HCT116 (cell line): ENCODE data around the gene DNAJC4. TPM values are rescaled to one million over a fixed set of nuclear protein-coding genes. Genes with fewer than 3 reads are reported as not detected.

ENCODE experiments used
- ATAC-seq: fragments of 200-7000 bp; cut with Tn5 transposase; 2 replicates; pipeline ENCODE4 v1.9.1; 2020; ENCODE audit warnings: mild to moderate bottlenecking, moderate library complexity
- BruUV-seq: library from RNA; stranded (reverse); fragments of 400-500 nt; replicated peaks from 2 replicates; lab custom pipeline; 2021; lab: Mats Ljungman, UMichigan
- CTCF ChIA-PET: fragments of 300-600 bp; sonication (Branson Sonifier 250); formaldehyde crosslinking; loops from one replicate; lab custom pipeline; 2021; ENCODE audit warnings: antibody characterized with exemption; lab: Charles Lee
- POLR2A ChIA-PET: fragments of 300-600, 350-600 bp; sonication (Branson Sonifier 250); formaldehyde crosslinking; loops from one replicate; lab custom pipeline; 2021; ENCODE audit warnings: antibody characterized with exemption; lab: Charles Lee
- RAD21 ChIA-PET, 2 experiments: fragments of 300-600 bp; sonication (Branson Sonifier 250); formaldehyde crosslinking; loops; one replicate each; lab custom pipeline; 2023; ENCODE audit warnings: low total read pairs in 2 of 2; ENCODE audit not compliant: uncharacterized antibody in 2 of 2, unreplicated experiment in 2 of 2, low non-redundant PET in 1 of 2; lab: Charles Lee
- DNase-seq: peaks from one replicate; pipeline ENCODE4 v3.0.0-alpha.2; 2010; ENCODE audit warnings: low read depth, low spot score
- H2AFZ ChIP-seq: fragments of 200-600 bp; shearing (Covaris generic), sonication (generic); 2 replicates; pipeline ENCODE4 v1.6.1; 2017; ENCODE audit warnings: low read depth, mixed run types, mixed read lengths, antibody characterized with exemption, low read length; ENCODE audit not compliant: poor library complexity, severe bottlenecking
- H3K27ac ChIP-seq: 2 replicates; pipeline ENCODE4 v1.5.1; 2012; ENCODE audit warnings: low read depth, low read length
- H3K27me3 ChIP-seq: fragments of 200-600 bp; sonication (generic); 2 replicates; pipeline ENCODE4 v1.6.1; 2016; ENCODE audit warnings: mixed run types, low read length, mixed read lengths; ENCODE audit not compliant: insufficient read depth
- H3K36me3 ChIP-seq, 2 experiments: fragments of 200-500 bp in 1 of 2; fragments of 200-600 bp in 1 of 2; sonication (Bioruptor generic) in 1 of 2; sonication (generic) in 1 of 2; 2 replicates each; pipeline versions ENCODE4 v1.5.1 to v1.6.1; 2014 to 2016; ENCODE audit warnings: low read length in 2 of 2, inconsistent platforms in 1 of 2, mixed read lengths in 1 of 2, mixed run types in 1 of 2; ENCODE audit not compliant: insufficient read depth in 2 of 2, control insufficient read depth in 1 of 2
- H3K4me1 ChIP-seq, 2 experiments: fragments of 200-600 bp in 1 of 2; sonication (generic) in 1 of 2; 2 replicates each; pipeline versions ENCODE4 v1.5.1 to v1.6.1; 2012 to 2017; ENCODE audit warnings: low read length in 2 of 2, inconsistent platforms in 1 of 2, mild to moderate bottlenecking in 1 of 2, mixed read lengths in 1 of 2, mixed run types in 1 of 2, moderate library complexity in 1 of 2; ENCODE audit not compliant: insufficient read depth in 2 of 2, control insufficient read depth in 1 of 2
- H3K4me2 ChIP-seq: fragments of 200-600 bp; sonication (generic); 2 replicates; pipeline ENCODE4 v1.6.1; 2017; ENCODE audit warnings: mixed run types, low read length, mixed read lengths
- H3K4me3 ChIP-seq, 2 experiments: fragments of 200-600 bp in 1 of 2; sonication (generic) in 1 of 2; replicated peaks in 1 of 2; 2 replicates each; pipeline ENCODE4 v1.5.1; 2011 to 2016; ENCODE audit warnings: low read length in 2 of 2, control low read depth in 1 of 2, low read depth in 1 of 2, mild to moderate bottlenecking in 1 of 2, mixed read lengths in 1 of 2, mixed run types in 1 of 2
- H3K79me2 ChIP-seq: fragments of 200-600 bp; sonication (generic); 2 replicates; pipeline ENCODE4 v1.6.1; 2017; ENCODE audit warnings: mild to moderate bottlenecking, mixed run types, low read length, moderate library complexity, mixed read lengths; ENCODE audit not compliant: insufficient read depth
- H3K9ac ChIP-seq: fragments of 200-600 bp; sonication (generic); 2 replicates; pipeline ENCODE4 v1.6.1; 2016; ENCODE audit warnings: low read length, mixed read lengths
- H3K9me2 ChIP-seq: fragments of 200-600 bp; sonication (generic), shearing (Covaris generic); 2 replicates; pipeline ENCODE4 v1.6.1; 2017; ENCODE audit warnings: mixed run types, mild to moderate bottlenecking, moderate library complexity; ENCODE audit not compliant: insufficient read depth
- H3K9me3 ChIP-seq, 2 experiments: fragments of 200-500 bp in 1 of 2; fragments of 200-600 bp in 1 of 2; sonication (Bioruptor generic) in 1 of 2; sonication (generic) in 1 of 2; 2 replicates each; pipeline ENCODE4 v1.6.1; 2014 to 2017; ENCODE audit warnings: low read length in 2 of 2, mixed read lengths in 2 of 2, inconsistent platforms in 1 of 2, low read depth in 1 of 2, mild to moderate bottlenecking in 1 of 2, mixed run types in 1 of 2, moderate library complexity in 1 of 2; ENCODE audit not compliant: control insufficient read depth in 1 of 2, insufficient read depth in 1 of 2
- H4K20me1 ChIP-seq: fragments of 200-600 bp; sonication (generic), shearing (Covaris generic); 2 replicates; pipeline ENCODE4 v1.6.1; 2017; ENCODE audit warnings: mixed run types, mild to moderate bottlenecking, moderate library complexity; ENCODE audit not compliant: insufficient read depth
- CBX3 ChIP-seq: IDR thresholded peaks from 2 replicates; pipeline ENCODE4 v1.6.1; 2012; ENCODE audit warnings: low read depth
- CEBPB ChIP-seq: IDR thresholded peaks from 2 replicates; pipeline ENCODE4 v1.6.1; 2012; ENCODE audit warnings: low read depth
- EGR1 ChIP-seq: IDR thresholded peaks from 2 replicates; pipeline ENCODE4 v1.6.1; 2012; ENCODE audit warnings: low read depth
- ELF1 ChIP-seq: IDR thresholded peaks from 2 replicates; pipeline ENCODE4 v1.6.1; 2012; ENCODE audit warnings: low read depth, borderline replicate concordance
- FOSL1 ChIP-seq: IDR thresholded peaks from 2 replicates; pipeline ENCODE4 v1.6.1; 2012; ENCODE audit warnings: low read depth
- MAX ChIP-seq: IDR thresholded peaks from 2 replicates; pipeline ENCODE4 v1.6.1; 2012
- POLR2A ChIP-seq: IDR thresholded peaks from 2 replicates; pipeline ENCODE4 v1.7.0; 2011; ENCODE audit warnings: borderline replicate concordance; ENCODE audit not compliant: insufficient read depth, insufficient read length; ENCODE audit errors: extremely low read depth
- POLR2AphosphoS5 ChIP-seq: IDR thresholded peaks from 2 replicates; pipeline ENCODE4 v1.6.1; 2011; ENCODE audit warnings: mild to moderate bottlenecking, low read depth, low read length, moderate library complexity
- RAD21 ChIP-seq: IDR thresholded peaks from 2 replicates; pipeline ENCODE4 v1.6.1; 2012; ENCODE audit warnings: low read depth, mild to moderate bottlenecking
- SIN3A ChIP-seq: IDR thresholded peaks from 2 replicates; pipeline ENCODE4 v1.6.1; 2012; ENCODE audit warnings: low read depth
- SP1 ChIP-seq: IDR thresholded peaks from 2 replicates; pipeline ENCODE4 v1.6.1; 2012; ENCODE audit warnings: low read depth
- SRF ChIP-seq: IDR thresholded peaks from 2 replicates; pipeline ENCODE4 v1.6.1; 2012; ENCODE audit warnings: low read depth
- YY1 ChIP-seq: IDR thresholded peaks from 2 replicates; pipeline ENCODE4 v1.6.1; 2011; ENCODE audit warnings: low read length, low read depth, moderate library complexity, mild to moderate bottlenecking; ENCODE audit not compliant: insufficient replicate concordance; ENCODE audit errors: extremely low read depth
- ZFX ChIP-seq: fragments of 450-650 bp; IDR thresholded peaks from 2 replicates; pipeline ENCODE4 v1.6.1; 2017
- ZNF274 ChIP-seq: fragments of 200-500 bp; sonication (Bioruptor generic); IDR thresholded peaks from 2 replicates; pipeline ENCODE4 v1.6.1; 2014; ENCODE audit warnings: mild to moderate bottlenecking, low read depth, low read length, inconsistent platforms
- intact Hi-C: fragments of 100-400 bp; cut with micrococcal nuclease; formaldehyde crosslinking; loops from 2 replicates; pipeline ENCODE4 v1.10.0; 2022
- total RNA-seq: library from RNA; stranded (reverse); gene quantifications from one replicate; pipeline ENCODE4 v1.2.1, GENCODE V29; 2021; ENCODE audit not compliant: unreplicated experiment
- TF ChIP-seq, protein P1 (sequence below): IDR thresholded peaks from 2 replicates; pipeline ENCODE4 v1.6.1; 2012
- TF ChIP-seq, protein P2 (sequence below): IDR thresholded peaks from 2 replicates; pipeline ENCODE4 v1.6.1; 2011; ENCODE audit warnings: mild to moderate bottlenecking, low read length, moderate library complexity; ENCODE audit not compliant: insufficient replicate concordance; ENCODE audit errors: extremely low read depth

DNAJC4 gene
- total RNA-seq, 1 experiment from 2014 or later = 25.8 TPM

DNA sequence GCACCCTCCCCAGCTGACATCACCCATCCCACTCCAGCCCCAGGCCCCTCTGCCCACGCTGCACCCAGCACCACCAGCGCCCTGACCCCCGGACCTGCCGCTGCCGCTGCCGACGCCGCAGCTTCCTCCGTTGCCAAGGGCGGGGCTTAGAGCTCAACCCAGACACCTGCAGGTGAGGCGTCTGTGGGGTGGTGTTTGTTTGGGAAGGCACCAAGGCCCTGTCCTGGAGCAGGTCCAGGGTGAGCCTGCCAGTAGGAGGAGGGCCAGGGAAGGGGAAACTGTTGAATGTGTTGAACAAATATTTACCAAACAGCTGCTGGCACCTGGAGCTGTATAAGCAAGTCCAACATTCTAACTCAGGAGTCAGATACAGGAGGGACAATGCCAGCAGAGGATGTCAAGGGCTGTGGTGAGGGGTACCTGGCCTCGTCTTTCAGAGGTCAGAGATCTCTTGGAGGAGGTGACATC, 7.2 kb downstream of the DNAJC4 start:
- ChIA-PET POLR2A (no interaction called here), CTCF (no interaction called here), RAD21 (no interaction called here)
- Histone ChIP-seq H3K9ac (no peak overlapping the region), H2AFZ (no peak overlapping the region), H3K4me2 (no peak overlapping the region), H3K9me3 (no peaks in the 10 kb centered on the region), H3K27ac (no peak overlapping the region; the same call in 1 of the 2 replicates), H3K9me2 (no peaks in the 10 kb centered on the region), H4K20me1 (no peaks in the 10 kb centered on the region), H3K27me3 (no peaks in the 10 kb centered on the region), H3K4me1 (peaks cover 21 to 58% of the 10 kb centered on the region in 2 experiments), H3K36me3 (0 out of 4 replicates have a peak, but pooled peaks cover 0 to 8% of the 10 kb centered on the region in 2 experiments), H3K79me2 (peaks cover 18% of the 10 kb centered on the region), H3K4me3 (no peak overlapping the region)
- no TSS peak for BruUV-seq
- intact Hi-C loops = no loop called here
- TF ChIP-seq EGR1 (no peak), RAD21 (no peak), FOSL1 (no peak), MAX (no peak), ZNF274 (no peak), POLR2AphosphoS5 (no peak), ZFX (no peak), YY1 (no peak), CEBPB (no peak)
- TF ChIP-seq, protein P1, sequence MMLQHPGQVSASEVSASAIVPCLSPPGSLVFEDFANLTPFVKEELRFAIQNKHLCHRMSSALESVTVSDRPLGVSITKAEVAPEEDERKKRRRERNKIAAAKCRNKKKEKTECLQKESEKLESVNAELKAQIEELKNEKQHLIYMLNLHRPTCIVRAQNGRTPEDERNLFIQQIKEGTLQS = no peak
- ATAC-seq (no peak), DNase-seq (no peak)

GRCh38 chr11:64238076-64238475, 7.7 kb downstream of the DNAJC4 start:
- Histone ChIP-seq H3K4me3 (no peak overlapping the region), H3K9ac (0 out of 2 replicates have a peak overlapping the region, but pooled peaks have one; percentile 30), H4K20me1 (no peaks in the 10 kb centered on the region), H2AFZ (no peak overlapping the region), H3K9me3 (no peaks in the 10 kb centered on the region), H3K27me3 (no peaks in the 10 kb centered on the region), H3K79me2 (peaks cover 23% of the 10 kb centered on the region), H3K36me3 (peaks cover 0 to 9% of the 10 kb centered on the region in 2 experiments; a peak in 1 of 4 replicates), H3K27ac (no peak overlapping the region; the same call in 1 of the 2 replicates), H3K4me2 (no peak overlapping the region), H3K4me1 (peaks cover 27 to 58% of the 10 kb centered on the region in 2 experiments), H3K9me2 (no peaks in the 10 kb centered on the region)
- ChIA-PET POLR2A (no interaction called here), CTCF (no interaction called here), RAD21 (no interaction called here)
- no TSS peak for BruUV-seq
- no peak for ATAC-seq
- DNase-seq = no peak
- intact Hi-C loops = no loop called here
- no peak for TF ChIP-seq ELF1
- no peak for TF ChIP-seq SP1
- no peak for TF ChIP-seq SRF
- TF ChIP-seq ZNF274 = no peak
- TF ChIP-seq, protein P1 = no peak
- TF ChIP-seq RAD21 = no peak
- TF ChIP-seq CEBPB = no peak
- no peak for TF ChIP-seq ZFX
- no peak for TF ChIP-seq POLR2A
- TF ChIP-seq YY1 = no peak
- no peak for TF ChIP-seq FOSL1
- no peak for TF ChIP-seq EGR1
- no peak for TF ChIP-seq SIN3A
- no peak for TF ChIP-seq CBX3
- no peak for TF ChIP-seq MAX
- TF ChIP-seq, protein P2, sequence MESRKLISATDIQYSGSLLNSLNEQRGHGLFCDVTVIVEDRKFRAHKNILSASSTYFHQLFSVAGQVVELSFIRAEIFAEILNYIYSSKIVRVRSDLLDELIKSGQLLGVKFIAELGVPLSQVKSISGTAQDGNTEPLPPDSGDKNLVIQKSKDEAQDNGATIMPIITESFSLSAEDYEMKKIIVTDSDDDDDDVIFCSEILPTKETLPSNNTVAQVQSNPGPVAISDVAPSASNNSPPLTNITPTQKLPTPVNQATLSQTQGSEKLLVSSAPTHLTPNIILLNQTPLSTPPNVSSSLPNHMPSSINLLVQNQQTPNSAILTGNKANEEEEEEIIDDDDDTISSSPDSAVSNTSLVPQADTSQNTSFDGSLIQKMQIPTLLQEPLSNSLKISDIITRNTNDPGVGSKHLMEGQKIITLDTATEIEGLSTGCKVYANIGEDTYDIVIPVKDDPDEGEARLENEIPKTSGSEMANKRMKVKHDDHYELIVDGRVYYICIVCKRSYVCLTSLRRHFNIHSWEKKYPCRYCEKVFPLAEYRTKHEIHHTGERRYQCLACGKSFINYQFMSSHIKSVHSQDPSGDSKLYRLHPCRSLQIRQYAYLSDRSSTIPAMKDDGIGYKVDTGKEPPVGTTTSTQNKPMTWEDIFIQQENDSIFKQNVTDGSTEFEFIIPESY = no peak
